NCI-H2107 (cell line): ENCODE results near the gene ASTN1.

Experiments used
- DNase-seq: peaks from one replicate; lab custom pipeline; 2025; lab: John Stamatoyannopoulos, UW

The ASTN1 gene

GRCh38 chr1:177163844-177164379 is 600 bp downstream of the ASTN1 start:
- DNase-seq: no peak

DNA sequence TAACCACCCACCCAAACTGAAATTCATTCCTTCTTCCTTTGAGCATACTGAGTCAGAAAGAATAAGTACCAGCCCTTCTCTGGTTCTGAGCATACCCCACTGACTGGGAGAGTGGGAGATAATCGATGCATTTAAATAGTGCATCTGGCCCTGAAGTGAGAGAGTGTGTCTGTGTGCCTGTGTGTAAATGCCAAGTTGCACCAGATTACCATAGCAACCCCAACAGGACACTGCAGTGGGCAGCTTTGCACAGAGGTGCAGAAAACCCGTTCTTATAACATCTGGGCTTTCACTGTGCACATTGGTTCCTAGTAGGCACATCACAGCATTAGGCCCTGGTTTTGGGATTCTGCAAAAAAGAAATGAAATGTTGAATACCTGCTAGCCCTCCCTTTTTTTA is 2.3 kb downstream of the ASTN1 start:
- no peak for DNase-seq

DNA sequence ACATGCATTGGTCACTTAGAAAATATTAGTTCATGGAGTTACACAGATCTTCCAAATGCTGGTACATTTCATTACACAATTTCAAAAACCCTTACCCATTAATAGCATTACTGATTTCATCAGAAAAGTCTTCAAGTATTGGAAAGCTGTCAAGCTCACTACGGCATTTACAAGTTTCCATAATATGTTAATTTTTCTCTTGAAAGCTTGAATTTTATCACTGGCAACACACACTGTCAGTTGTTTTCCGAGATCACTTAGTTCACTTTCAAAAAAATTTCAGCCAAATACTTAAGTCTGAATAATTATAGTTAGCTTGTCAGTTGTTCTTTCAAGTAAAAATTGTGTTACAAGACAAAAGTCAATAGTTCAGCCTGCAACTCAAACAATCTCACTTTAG is 18.0 kb downstream of the ASTN1 start:
- DNase-seq: no peak

- DNase-seq: no peak
Observed at GRCh38 chr1:177145106-177146070, 19.1 kb downstream of the ASTN1 start.

GRCh38 chr1:177142791-177143271 is 21.7 kb downstream of the ASTN1 start:
- DNase-seq: no peak

DNA sequence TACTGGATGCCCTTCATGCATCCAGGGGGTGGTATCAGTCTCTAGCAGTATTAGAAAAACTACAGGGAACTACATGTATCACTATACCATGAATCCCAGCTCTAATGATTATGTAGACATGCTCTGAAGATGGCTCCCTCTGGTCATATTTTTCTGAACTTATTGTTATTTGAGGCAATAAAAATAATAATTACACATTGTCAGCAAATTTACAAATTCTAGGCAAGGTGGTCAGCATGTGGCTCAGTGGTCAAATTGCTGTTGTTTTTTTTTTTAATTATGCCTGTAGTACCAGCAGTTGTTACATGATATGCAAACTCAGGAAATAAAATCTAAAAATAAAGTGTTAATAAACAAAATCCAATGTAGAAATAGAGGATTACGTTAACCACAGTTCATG is 22.5 kb downstream of the ASTN1 start:
- DNase-seq: no peak

DNA sequence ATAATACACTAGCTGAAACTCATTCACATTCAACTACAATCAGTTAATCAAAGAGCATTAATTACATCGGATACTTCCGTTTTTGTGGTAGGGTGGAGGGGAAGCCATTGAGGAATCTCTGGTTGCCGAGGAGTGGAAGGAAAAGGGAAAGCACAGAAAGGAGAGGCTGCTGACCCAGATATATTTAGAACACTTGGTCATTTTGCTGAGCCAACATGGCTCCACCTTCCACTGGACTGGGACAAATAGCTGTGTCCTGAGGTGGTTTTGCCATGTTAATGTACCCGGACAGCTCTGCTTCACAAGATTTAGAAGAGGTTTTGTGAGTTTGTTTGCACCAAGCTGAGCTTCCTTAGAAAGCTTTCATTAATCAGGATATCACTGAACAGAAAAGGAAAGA is 26.2 kb downstream of the ASTN1 start:
- no peak for DNase-seq

- no peak for DNase-seq
Observed at GRCh38 chr1:177137814-177138213, 26.7 kb downstream of the ASTN1 start.

- no peak for DNase-seq
Observed at GRCh38 chr1:177135250-177135649, 29.3 kb downstream of the ASTN1 start.

GRCh38 chr1:177133977-177134538 is 30.5 kb downstream of the ASTN1 start:
- no peak for DNase-seq

DNA sequence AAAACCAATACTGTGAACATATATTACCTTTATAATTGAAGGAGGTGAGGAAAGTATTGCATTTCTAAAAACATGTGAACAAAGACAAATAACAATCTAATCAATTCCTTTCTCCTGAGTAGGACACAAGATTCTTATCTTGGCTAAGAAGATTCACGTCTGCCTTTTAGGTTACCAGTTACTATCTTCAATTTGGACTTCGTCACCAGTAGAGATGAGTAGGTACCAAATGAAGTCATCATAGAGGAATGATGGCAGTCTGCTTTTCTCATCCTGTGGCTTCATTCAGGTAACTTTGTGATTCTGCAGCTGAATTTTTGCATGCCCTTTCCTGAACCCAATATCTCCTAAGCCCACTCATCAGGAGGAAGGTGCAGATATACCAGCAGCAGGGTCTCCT is 32.4 kb downstream of the ASTN1 start:
- DNase-seq: no peak

DNA sequence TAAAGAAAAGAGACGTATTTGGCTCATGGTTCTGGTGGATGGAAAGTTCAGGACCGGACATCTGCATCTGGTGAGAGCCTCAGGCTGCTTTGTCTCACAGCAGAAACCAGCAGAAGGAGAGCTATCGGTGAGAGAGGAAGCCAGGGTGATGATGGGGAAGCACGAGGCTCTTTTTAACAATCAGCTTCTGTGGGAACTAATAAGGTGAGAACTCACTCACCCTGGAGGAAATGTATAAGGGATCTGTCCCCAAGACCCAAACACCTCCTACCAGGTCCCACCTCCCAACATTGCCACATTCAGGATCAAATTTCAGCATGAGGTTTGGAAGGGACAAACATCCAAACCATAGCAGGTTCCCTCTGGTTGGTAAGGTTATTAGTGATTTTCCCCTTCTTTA is 32.8 kb downstream of the ASTN1 start:
- DNase-seq: no peak

GRCh38 chr1:177130451-177130945 is 34.0 kb downstream of the ASTN1 start:
- no peak for DNase-seq

GRCh38 chr1:177128665-177129281 is 35.7 kb downstream of the ASTN1 start:
- no peak for DNase-seq

- DNase-seq: no peak
Observed at GRCh38 chr1:177126267-177126666, 38.2 kb downstream of the ASTN1 start.

- DNase-seq: no peak
Observed at GRCh38 chr1:177124577-177125278, 39.8 kb downstream of the ASTN1 start.

DNA sequence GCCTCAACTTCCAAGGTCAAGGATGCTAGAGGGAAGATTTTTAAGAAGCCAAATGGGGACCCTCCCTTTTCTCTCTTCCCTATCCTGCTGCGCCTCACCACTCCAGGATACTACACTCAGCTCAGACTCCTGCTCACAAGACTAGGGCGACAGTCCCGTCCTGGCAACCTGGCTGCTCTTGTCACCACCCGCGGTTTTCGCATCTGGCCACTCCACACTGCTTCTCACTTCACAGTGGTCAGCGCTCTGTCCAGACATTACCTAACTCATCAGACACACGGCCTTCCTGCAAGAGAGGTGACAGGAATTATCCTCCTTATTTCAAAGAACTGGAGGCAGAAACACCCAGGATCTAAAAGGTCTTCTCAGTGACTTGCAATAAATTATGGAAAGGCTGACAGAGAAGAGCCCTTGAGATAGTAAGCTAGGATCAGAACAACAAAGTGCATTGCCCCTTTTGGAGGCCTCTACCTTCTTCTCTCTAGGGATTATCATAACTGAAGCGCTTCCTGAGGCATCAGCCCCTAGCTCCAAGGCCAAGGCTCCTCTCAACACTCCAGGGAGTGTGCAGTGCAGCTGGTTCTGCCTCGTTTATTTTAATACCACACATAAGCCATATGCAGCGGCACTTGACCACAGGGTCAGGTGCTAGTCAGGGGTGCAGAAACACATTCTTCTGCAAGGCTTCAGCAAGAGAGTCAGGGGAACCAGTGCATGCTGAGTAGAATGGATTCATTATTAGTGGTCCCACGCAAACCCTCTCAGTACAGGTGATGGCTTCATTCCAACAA is 41.9 kb downstream of the ASTN1 start:
- no peak for DNase-seq

- DNase-seq: no peak
Observed at GRCh38 chr1:177119311-177119710, 45.2 kb downstream of the ASTN1 start.

DNA sequence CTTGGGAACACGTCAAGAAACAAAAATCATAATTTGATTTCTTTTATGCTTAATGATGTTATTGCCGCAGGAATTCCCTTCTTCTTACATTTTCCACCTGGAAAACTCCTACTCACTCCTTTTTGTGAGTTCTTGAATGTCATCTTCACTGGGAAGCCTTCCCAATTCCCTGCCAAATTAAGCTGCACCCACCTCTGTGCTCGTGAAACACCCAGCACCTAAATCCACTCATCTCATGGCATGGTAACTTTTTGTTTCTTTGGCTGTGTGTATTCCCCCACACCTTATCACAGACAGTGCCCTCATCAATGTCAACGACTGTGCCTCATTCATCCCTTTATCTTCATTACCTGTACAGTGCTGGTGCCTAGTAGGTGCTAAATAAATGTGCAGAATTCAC is 45.6 kb downstream of the ASTN1 start:
- no peak for DNase-seq

DNA sequence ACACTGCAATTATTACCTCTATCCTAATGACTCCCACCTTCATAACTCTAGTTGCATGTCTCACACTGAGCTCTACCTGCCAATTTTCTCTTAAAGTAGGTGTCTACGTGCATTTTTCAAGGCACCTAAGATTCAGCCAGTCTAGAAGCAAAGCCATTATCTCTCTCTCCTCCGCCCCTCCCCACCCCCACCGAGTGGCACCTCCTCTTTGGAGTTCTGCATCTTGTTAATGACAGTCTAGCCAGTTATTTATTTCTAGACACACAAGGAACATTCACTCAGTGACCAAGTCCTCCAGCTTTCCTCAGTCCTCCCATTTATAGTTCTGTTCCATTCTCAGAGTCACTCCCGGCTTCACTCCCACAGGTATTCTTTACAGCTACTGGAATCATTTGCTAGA is 47.6 kb downstream of the ASTN1 start:
- DNase-seq: no peak
